Common myeloid progenitor, CD34-positive (primary cell): Measurements from ENCODE around the gene USP48.
A peak's percentile ranks its signal among the peaks of the same experiment; 100 is the strongest.

Source experiments
- CTCF ChIA-PET: fragments of 350-600 bp; sonication (Branson Sonifier 250); formaldehyde crosslinking; loops from one replicate; lab custom pipeline; 2021; ENCODE audit warnings: antibody characterized with exemption; lab: Charles Lee
- POLR2A ChIA-PET: fragments of 350-600 bp; sonication (Branson Sonifier 250); formaldehyde crosslinking; loops from one replicate; lab custom pipeline; 2021; ENCODE audit warnings: antibody characterized with exemption; lab: Charles Lee
- DNase-seq, 3 donors: peaks; one replicate each; pipeline versions ENCODE4 v3.0.0 to v3.0.0-alpha.2; 2013
- H3K27ac ChIP-seq, 2 experiments: 1 replicate in 1 of 2; 2 replicates in 1 of 2; pipeline ENCODE4 v1.7.0; 2013; ENCODE audit warnings: inconsistent platforms in 2 of 2, low read length in 2 of 2, mild to moderate bottlenecking in 2 of 2, low read depth in 1 of 2, moderate library complexity in 1 of 2; ENCODE audit not compliant: severe bottlenecking in 2 of 2, insufficient read depth in 1 of 2, poor library complexity in 1 of 2
- H3K27me3 ChIP-seq, 5 experiments: replicated peaks in 2 of 5; 1 replicate in 3 of 5; 2 replicates in 2 of 5; pipeline versions ENCODE4 v1.6.1 to v1.7.0; 2013; ENCODE audit warnings: low read length in 4 of 5, mild to moderate bottlenecking in 2 of 5, moderate library complexity in 2 of 5, inconsistent platforms in 1 of 5; ENCODE audit not compliant: insufficient read depth in 5 of 5, control insufficient read depth in 4 of 5
- H3K36me3 ChIP-seq, 4 experiments: 1 replicate in 2 of 4; 2 replicates in 2 of 4; pipeline versions ENCODE4 v1.6.1 to v1.7.0; 2013; ENCODE audit warnings: low read length in 3 of 4, control low read depth in 1 of 4, mild to moderate bottlenecking in 1 of 4; ENCODE audit not compliant: control insufficient read depth in 4 of 4, insufficient read depth in 4 of 4
- H3K4me1 ChIP-seq, 4 experiments: 1 replicate in 3 of 4; 2 replicates in 1 of 4; pipeline versions ENCODE4 v1.6.1 to v1.7.1; 2013; ENCODE audit warnings: low read length in 3 of 4, mild to moderate bottlenecking in 3 of 4, control low read depth in 1 of 4, inconsistent platforms in 1 of 4, moderate library complexity in 1 of 4; ENCODE audit not compliant: control insufficient read depth in 4 of 4, insufficient read depth in 4 of 4; ENCODE audit errors: control extremely low read depth in 1 of 4
- H3K4me3 ChIP-seq, 7 experiments: 1 replicate in 4 of 7; 2 replicates in 3 of 7; pipeline versions ENCODE4 v1.5.1 to v1.7.0; 2013; ENCODE audit warnings: mild to moderate bottlenecking in 7 of 7, low read length in 6 of 7, moderate library complexity in 6 of 7, inconsistent platforms in 2 of 7, low read depth in 2 of 7, control low read depth in 1 of 7; ENCODE audit not compliant: insufficient read depth in 4 of 7, control insufficient read depth in 1 of 7; ENCODE audit errors: extremely low read depth in 1 of 7
- H3K9me3 ChIP-seq, 5 experiments: 1 replicate in 4 of 5; 2 replicates in 1 of 5; pipeline versions ENCODE4 v1.6.1 to v1.7.1; 2013; ENCODE audit warnings: low read length in 4 of 5, mild to moderate bottlenecking in 2 of 5, inconsistent platforms in 1 of 5, low read depth in 1 of 5, moderate library complexity in 1 of 5; ENCODE audit not compliant: control insufficient read depth in 4 of 5, insufficient read depth in 2 of 5; ENCODE audit errors: control extremely low read depth in 1 of 5
- WGBS: methylation state at CpG from one replicate; pipeline ENCODE4 v1.1.5; 2013; ENCODE audit not compliant: insufficient coverage; 5-methylcytosine and 5-hydroxymethylcytosine counted together

The USP48 gene

GRCh38 chr1:21672478-21673276 is 110.3 kb downstream of the USP48 start:
- Histone ChIP-seq H3K27me3 (peaks cover 0 to 22% (median 5%) of the 10 kb centered on the region in 5 experiments), H3K4me3 (no peak overlapping the region), H3K27ac (peak overlapping the region in 1 of 2 experiments; percentile 45), H3K9me3 (no peaks in the 10 kb centered on the region), H3K4me1 (peaks cover 0 to 33% (median 29%) of the 10 kb centered on the region in 4 experiments), H3K36me3 (peaks cover 0 to 7% (median 3%) of the 10 kb centered on the region in 4 experiments)
- WGBS, result 86% methylated on average over 8 of the region's 10 CpGs
- CTCF ChIA-PET, result interaction anchor here (1.2 to 2.8 kb wide), 3 partner anchors 11 to 14 kb away, joined by 4 to 7 read pairs (median 4); no protein-coding TSS in a partner anchor
- POLR2A ChIA-PET, result no interaction called here
- no peak for DNase-seq

- H3K27ac ChIP-seq, result no peak overlapping the region
- peaks cover 0 to 33% (median 29%) of the 10 kb centered on the region in 4 experiments for H3K4me1 ChIP-seq
- DNase-seq, result no peak
- no peak overlapping the region for H3K4me3 ChIP-seq
- peaks cover 0 to 29% (median 5%) of the 10 kb centered on the region in 5 experiments for H3K27me3 ChIP-seq
- ChIA-PET POLR2A (interaction anchor here (0.6 kb wide), 1 partner anchor 23 kb away, joined by 3 read pairs; no protein-coding TSS in a partner anchor), CTCF (interaction anchor here (2.8 kb wide), 1 partner anchor 10 kb away, joined by 7 read pairs; no protein-coding TSS in a partner anchor)
- peaks cover 0 to 1% (median under 1%) of the 10 kb centered on the region in 4 experiments for H3K36me3 ChIP-seq
- 90% methylated on average over 6 of the region's 6 CpGs for WGBS
- H3K9me3 ChIP-seq, result no peaks in the 10 kb centered on the region
Observed at GRCh38 chr1:21671915-21672314, 111.0 kb downstream of the USP48 start.

GRCh38 chr1:21670956-21671902 is 111.7 kb downstream of the USP48 start:
- ChIA-PET POLR2A (interaction anchor here (0.6 kb wide), 1 partner anchor 22 kb away, joined by 3 read pairs; no protein-coding TSS in a partner anchor), CTCF (interaction anchor here (1.1 to 2.8 kb wide), 3 partner anchors 10 to 351 kb away, joined by 3 to 7 read pairs (median 5); no protein-coding TSS in a partner anchor)
- no peak overlapping the region for H3K4me3 ChIP-seq
- no peaks in the 10 kb centered on the region for H3K9me3 ChIP-seq
- peaks cover 0 to 40% (median 32%) of the 10 kb centered on the region in 4 experiments for H3K4me1 ChIP-seq
- H3K27ac ChIP-seq, result no peak overlapping the region
- no peaks in the 10 kb centered on the region for H3K36me3 ChIP-seq
- H3K27me3 ChIP-seq, result peaks cover 0 to 29% (median 5%) of the 10 kb centered on the region in 5 experiments
- no peak for DNase-seq
- whole genome bisulfite sequencing, result 94% methylated on average over 8 of the region's 11 CpGs

- DNase-seq, result no peak
- H3K27me3 ChIP-seq, result peaks cover 0 to 29% (median 5%) of the 10 kb centered on the region in 5 experiments
- no peaks in the 10 kb centered on the region for H3K9me3 ChIP-seq
- peak overlapping the region in 1 of 2 experiments; percentile 58 for H3K27ac ChIP-seq
- CTCF ChIA-PET, result interaction anchor here (0.7 to 1.8 kb wide), 3 partner anchors 9 to 352 kb away, joined by 3 to 5 read pairs (median 3); no protein-coding TSS in a partner anchor
- H3K4me3 ChIP-seq, result peak overlapping the region in 5 of 7 experiments; percentile 47 to 74 (median 60)
- peaks cover 0 to 50% (median 41%) of the 10 kb centered on the region in 4 experiments for H3K4me1 ChIP-seq
- no peaks in the 10 kb centered on the region for H3K36me3 ChIP-seq
- 79% methylated on average over 11 of the region's 16 CpGs for WGBS
- POLR2A ChIA-PET, result interaction anchor here (0.6 kb wide), 1 partner anchor 105 kb away, joined by 3 read pairs; no protein-coding TSS in a partner anchor
Observed at GRCh38 chr1:21670059-21670881, 112.7 kb downstream of the USP48 start.

- ChIA-PET POLR2A (interaction anchor here (0.6 kb wide), 1 partner anchor 106 kb away, joined by 3 read pairs; no protein-coding TSS in a partner anchor), CTCF (interaction anchor here (0.7 to 1.8 kb wide), 2 partner anchors 42 to 353 kb away, joined by 3 to 5 read pairs; no protein-coding TSS in a partner anchor)
- WGBS, result 0% methylated on average over 50 of the region's 64 CpGs
- peak in 2 of 3 donors; percentile 71 to 76 for DNase-seq
- H3K27ac ChIP-seq, result peak within 1 kb of the TSS in 1 of 2 experiments; percentile 58
- H3K4me3 ChIP-seq, result peak within 1 kb of the TSS; percentile 30 to 74 (median 59)
- H3K27me3 ChIP-seq, result peaks cover 0 to 29% (median 5%) of the 10 kb centered on the region in 5 experiments
- peaks cover 0 to 57% (median 41%) of the 10 kb centered on the region in 4 experiments for H3K4me1 ChIP-seq
- H3K36me3 ChIP-seq, result no peaks in the 10 kb centered on the region
- H3K9me3 ChIP-seq, result no peaks in the 10 kb centered on the region
Observed at GRCh38 chr1:21669258-21670058, 113.5 kb downstream of the USP48 start, which contains the start of gene RAP1GAP. TSS of gene RAP1GAP (minus strand) at chr1:21669357. CDS start at chr1:21620032, 49,325 bp downstream.
